Panc1 (cell line): ENCODE measurements around the gene CHD6.

Source experiments
- POLR2AphosphoS5 ChIP-seq: IDR thresholded peaks from 2 replicates; pipeline ENCODE4 v1.6.1; 2012; ENCODE audit warnings: mild to moderate bottlenecking, low read depth, low read length, moderate library complexity
- TCF7L2 ChIP-seq: IDR thresholded peaks from 2 replicates; pipeline ENCODE4 v1.6.1; 2011; ENCODE audit warnings: mild to moderate bottlenecking, low read depth, low read length, inconsistent platforms
- TF ChIP-seq, protein P1 (sequence below): fragments of 450-650 bp; IDR thresholded peaks from 2 replicates; pipeline ENCODE4 v1.5.1; 2017; ENCODE audit warnings: mild to moderate bottlenecking
- TF ChIP-seq, protein P2 (sequence below), 2 experiments: IDR thresholded peaks; 2 replicates each; pipeline ENCODE4 v1.6.1; 2011 to 2012; ENCODE audit warnings: low read depth in 2 of 2, control low read depth in 1 of 2, low read length in 1 of 2, mild to moderate bottlenecking in 1 of 2, moderate library complexity in 1 of 2; ENCODE audit not compliant: insufficient read depth in 1 of 2

DNA sequence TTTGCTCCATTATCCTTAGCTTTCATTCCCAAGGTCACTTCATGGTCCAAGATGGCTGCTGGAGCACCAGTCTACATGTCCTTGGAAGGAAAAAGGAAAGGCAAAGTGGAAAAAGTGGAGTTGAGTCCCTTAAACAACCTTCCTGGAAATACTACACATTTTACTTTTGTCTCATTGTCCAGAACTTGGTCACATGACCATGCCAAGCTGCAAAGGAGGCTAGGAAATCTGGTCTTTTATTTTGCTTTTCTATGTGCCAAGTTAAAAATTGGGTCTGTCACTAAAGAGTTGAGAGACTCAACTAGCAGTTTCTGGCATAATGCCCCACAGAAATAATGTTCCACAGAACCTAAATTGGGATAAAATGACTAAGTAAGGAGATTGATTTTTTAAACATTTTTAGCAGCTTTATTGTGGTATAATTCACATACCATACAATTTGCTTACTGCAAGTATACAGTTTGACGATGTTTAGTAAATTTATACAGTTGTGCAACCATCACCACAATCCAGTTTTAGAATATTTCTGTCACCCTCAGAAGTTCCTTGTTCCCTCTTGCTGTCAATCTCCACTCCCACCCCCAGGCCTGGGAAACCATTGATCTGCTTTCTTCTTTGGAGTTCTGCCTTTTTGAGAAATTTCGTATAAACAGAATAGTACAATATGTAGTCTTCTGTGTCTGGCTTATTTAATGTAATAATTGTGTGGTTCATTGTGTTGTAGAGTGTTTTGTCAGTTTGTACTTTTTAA is 5.6 kb upstream of the CHD6 start:
- TF ChIP-seq, protein P1, sequence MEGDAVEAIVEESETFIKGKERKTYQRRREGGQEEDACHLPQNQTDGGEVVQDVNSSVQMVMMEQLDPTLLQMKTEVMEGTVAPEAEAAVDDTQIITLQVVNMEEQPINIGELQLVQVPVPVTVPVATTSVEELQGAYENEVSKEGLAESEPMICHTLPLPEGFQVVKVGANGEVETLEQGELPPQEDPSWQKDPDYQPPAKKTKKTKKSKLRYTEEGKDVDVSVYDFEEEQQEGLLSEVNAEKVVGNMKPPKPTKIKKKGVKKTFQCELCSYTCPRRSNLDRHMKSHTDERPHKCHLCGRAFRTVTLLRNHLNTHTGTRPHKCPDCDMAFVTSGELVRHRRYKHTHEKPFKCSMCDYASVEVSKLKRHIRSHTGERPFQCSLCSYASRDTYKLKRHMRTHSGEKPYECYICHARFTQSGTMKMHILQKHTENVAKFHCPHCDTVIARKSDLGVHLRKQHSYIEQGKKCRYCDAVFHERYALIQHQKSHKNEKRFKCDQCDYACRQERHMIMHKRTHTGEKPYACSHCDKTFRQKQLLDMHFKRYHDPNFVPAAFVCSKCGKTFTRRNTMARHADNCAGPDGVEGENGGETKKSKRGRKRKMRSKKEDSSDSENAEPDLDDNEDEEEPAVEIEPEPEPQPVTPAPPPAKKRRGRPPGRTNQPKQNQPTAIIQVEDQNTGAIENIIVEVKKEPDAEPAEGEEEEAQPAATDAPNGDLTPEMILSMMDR = no peak
- TF ChIP-seq POLR2AphosphoS5 = no peak
- TF ChIP-seq, protein P2, sequence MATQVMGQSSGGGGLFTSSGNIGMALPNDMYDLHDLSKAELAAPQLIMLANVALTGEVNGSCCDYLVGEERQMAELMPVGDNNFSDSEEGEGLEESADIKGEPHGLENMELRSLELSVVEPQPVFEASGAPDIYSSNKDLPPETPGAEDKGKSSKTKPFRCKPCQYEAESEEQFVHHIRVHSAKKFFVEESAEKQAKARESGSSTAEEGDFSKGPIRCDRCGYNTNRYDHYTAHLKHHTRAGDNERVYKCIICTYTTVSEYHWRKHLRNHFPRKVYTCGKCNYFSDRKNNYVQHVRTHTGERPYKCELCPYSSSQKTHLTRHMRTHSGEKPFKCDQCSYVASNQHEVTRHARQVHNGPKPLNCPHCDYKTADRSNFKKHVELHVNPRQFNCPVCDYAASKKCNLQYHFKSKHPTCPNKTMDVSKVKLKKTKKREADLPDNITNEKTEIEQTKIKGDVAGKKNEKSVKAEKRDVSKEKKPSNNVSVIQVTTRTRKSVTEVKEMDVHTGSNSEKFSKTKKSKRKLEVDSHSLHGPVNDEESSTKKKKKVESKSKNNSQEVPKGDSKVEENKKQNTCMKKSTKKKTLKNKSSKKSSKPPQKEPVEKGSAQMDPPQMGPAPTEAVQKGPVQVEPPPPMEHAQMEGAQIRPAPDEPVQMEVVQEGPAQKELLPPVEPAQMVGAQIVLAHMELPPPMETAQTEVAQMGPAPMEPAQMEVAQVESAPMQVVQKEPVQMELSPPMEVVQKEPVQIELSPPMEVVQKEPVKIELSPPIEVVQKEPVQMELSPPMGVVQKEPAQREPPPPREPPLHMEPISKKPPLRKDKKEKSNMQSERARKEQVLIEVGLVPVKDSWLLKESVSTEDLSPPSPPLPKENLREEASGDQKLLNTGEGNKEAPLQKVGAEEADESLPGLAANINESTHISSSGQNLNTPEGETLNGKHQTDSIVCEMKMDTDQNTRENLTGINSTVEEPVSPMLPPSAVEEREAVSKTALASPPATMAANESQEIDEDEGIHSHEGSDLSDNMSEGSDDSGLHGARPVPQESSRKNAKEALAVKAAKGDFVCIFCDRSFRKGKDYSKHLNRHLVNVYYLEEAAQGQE (IDR thresholded peaks at IDR 0.05; ENCODE audit: insufficient read depth in 1 of 2, low read depth in 2 of 2, low read length in 1 of 2) = no peak
- no peak for TF ChIP-seq TCF7L2
